K562 (cell line): ENCODE measurements around the gene AP2S1. TPM values are rescaled to one million over a fixed set of nuclear protein-coding genes. Genes with fewer than 3 reads are reported as not detected.

Experiments
- CBFA2T3 ChIP-seq: fragments of 450-650 bp; IDR thresholded peaks from 2 replicates; pipeline ENCODE4 v1.6.1; 2017
- DIDO1 ChIP-seq: fragments of 450-650 bp; IDR thresholded peaks from 2 replicates; pipeline ENCODE4 v1.6.1; 2016; ENCODE audit warnings: low read depth, missing biosample characterization, missing genetic modification characterization
- ELF2 ChIP-seq: fragments of 250-450 bp; sonication (Bioruptor Pico); IDR thresholded peaks from 2 replicates; pipeline ENCODE4 v1.5.0; 2021; ENCODE audit warnings: mild to moderate bottlenecking
- FIP1L1 ChIP-seq: fragments of 200-400 bp; formaldehyde crosslinking; IDR thresholded peaks from 2 replicates; pipeline ENCODE4 v1.6.1; 2018; ENCODE audit warnings: mild to moderate bottlenecking, low read depth, low read length; ENCODE audit not compliant: poor library complexity, severe bottlenecking
- HCFC1 ChIP-seq: IDR thresholded peaks from 2 replicates; pipeline ENCODE4 v1.6.1; 2012; ENCODE audit warnings: low read depth, low read length, improper control_type of control experiment
- HMG20B ChIP-seq: fragments of 250-450 bp; sonication (Bioruptor Pico); IDR thresholded peaks from 2 replicates; pipeline ENCODE4 v1.5.0; 2021; ENCODE audit warnings: mild to moderate bottlenecking
- MTA3 ChIP-seq: fragments of 450-650 bp; formaldehyde crosslinking; IDR thresholded peaks from 2 replicates; pipeline ENCODE4 v1.6.1; 2017; ENCODE audit warnings: mild to moderate bottlenecking, borderline replicate concordance
- NKRF ChIP-seq: fragments of 450-650 bp; IDR thresholded peaks from 2 replicates; pipeline ENCODE4 v1.6.1; 2016; ENCODE audit warnings: borderline replicate concordance
- RBM14 ChIP-seq: fragments of 200-400 bp; formaldehyde crosslinking; IDR thresholded peaks from 2 replicates; pipeline ENCODE4 v1.6.1; 2018; ENCODE audit warnings: low read depth, mild to moderate bottlenecking, low read length, moderate library complexity, borderline replicate concordance; ENCODE audit not compliant: insufficient read depth
- REST ChIP-seq, 2 experiments: fragments of 450-650 bp; formaldehyde crosslinking in 1 of 2; IDR thresholded peaks; 2 replicates each; pipeline versions ENCODE4 v1.4.0 to v1.6.1; 2014 to 2020; ENCODE audit warnings: mild to moderate bottlenecking in 2 of 2, borderline replicate concordance in 1 of 2, low read depth in 1 of 2
- SMARCA4 ChIP-seq: fragments of 450-650 bp; IDR thresholded peaks from 2 replicates; pipeline ENCODE4 v1.6.1; 2016
- SP1 ChIP-seq: sonication (generic); formaldehyde crosslinking; IDR thresholded peaks from 2 replicates; pipeline ENCODE4 v1.8.1; 2022; ENCODE audit warnings: mild to moderate bottlenecking, missing genetic modification reagents
- ZNF197 ChIP-seq: fragments of 200-800 bp; sonication (Bioruptor generic); IDR thresholded peaks from 2 replicates; pipeline ENCODE4 v1.6.1; 2016; ENCODE audit warnings: low read depth, missing genetic modification characterization, missing compliant biosample characterization
- ZNF384 ChIP-seq: IDR thresholded peaks from 2 replicates; pipeline ENCODE4 v1.6.1; 2012; ENCODE audit warnings: low read depth, low read length, improper control_type of control experiment
- ZNF507 ChIP-seq: conservative IDR thresholded peaks from 2 replicates; pipeline ENCODE4 v1.6.1; 2017; ENCODE audit warnings: missing genetic modification characterization, missing compliant biosample characterization
- ZNF589 ChIP-seq: fragments of 200-800 bp; sonication (Bioruptor generic); IDR thresholded peaks from 2 replicates; pipeline ENCODE4 v1.6.1; 2016; ENCODE audit warnings: low read depth, missing genetic modification characterization, missing compliant biosample characterization
- ZNF707 ChIP-seq: fragments of 250-450 bp; sonication (Bioruptor Pico); conservative IDR thresholded peaks from 2 replicates; pipeline ENCODE4 v1.8.0; 2022; ENCODE audit warnings: inconsistent platforms, mild to moderate bottlenecking, moderate library complexity
- polyA plus RNA-seq, 8 experiments: library from polyadenylated mRNA; depleted of rRNA in 4 of 8; stranded (reverse) in 5 of 8; unstranded in 3 of 8; fragments of >200 nt; fragmentation: Nextera tagmentation in 2 of 8; fragmentation: Illumina TruSeq in 1 of 8; extraction: Ambion mirVana in 2 of 8; extraction: Trizol in 1 of 8; gene quantifications; 2 replicates each; pipeline versions ENCODE4 v1.2.1 to v1.2.3, GENCODE V29; 2011 to 2014; ENCODE audit warnings: inconsistent platforms in 1 of 8, missing spikeins in 1 of 8
- total RNA-seq, 7 experiments: library from RNA; depleted of rRNA in 6 of 7; stranded (reverse); fragments of >200 nt in 6 of 7; fragmentation: Illumina TruSeq in 2 of 7; extraction: Trizol in 2 of 7; gene quantifications; 2 replicates each; pipeline versions ENCODE4 v1.2.1 to v1.2.3, GENCODE V29; 2011 to 2021; ENCODE audit warnings: low replicate concordance in 1 of 7

AP2S1 gene
- total and polyA plus RNA-seq, 9 of the 15 experiments (the other 6 are each of a cell fraction or from before 2014, with no cell fraction given), result 32.4 to 294 (median 136) TPM

GRCh38 chr19:46862974-46863632 lies 12.5 kb upstream of the AP2S1 start (continued):
- TF ChIP-seq ZNF197 (no peak), RBM14 (no peak), CBFA2T3 (peak; percentile 28; the same call in 1 of the 2 replicates), ZNF707 (CRISPR knock-in tag) (no peak), ZNF507 (no peak), DIDO1 (tag) (no peak), ZNF384 (0 out of 2 replicates have a peak, but pooled peaks have one; percentile 29), NKRF (peak; percentile 24; the same call in 1 of the 2 replicates), MTA3 (peak; percentile 54; the same call in 1 of the 2 replicates), ELF2 (CRISPR knock-in tag) (no peak), HCFC1 (no peak), SP1 (CRISPR knock-in tag) (0 out of 2 replicates have a peak, but pooled peaks have one; percentile 33), HMG20B (CRISPR knock-in tag) (no peak), FIP1L1 (no peak), SMARCA4 (peak; percentile 80), ZNF589 (CRISPR knock-in tag) (no peak), REST (IDR thresholded peaks at IDR 0.05; ENCODE audit: borderline replicate concordance) (0 out of 2 replicates have a peak, but pooled peaks have one; percentile 4), REST (CRISPR knock-in tag; IDR thresholded peaks at IDR 0.05; ENCODE audit: low read depth) (no peak)
